GM23248 (cell line): ENCODE data around the gene C13orf42. TPM values are rescaled to one million over a fixed set of nuclear protein-coding genes. Genes with fewer than 3 reads are reported as not detected.

ENCODE experiments used
- DNase-seq: peaks from one replicate; pipeline ENCODE4 v3.0.0-alpha.2; 2015
- H2AFZ ChIP-seq: fragments of 200-600 bp; sonication (generic); 2 replicates; pipeline ENCODE4 v1.6.1; 2016; ENCODE audit warnings: antibody characterized with exemption
- H3F3A ChIP-seq: fragments of 200-600 bp; sonication (generic); 2 replicates; pipeline ENCODE4 v1.6.1; 2016; ENCODE audit warnings: mild to moderate bottlenecking, antibody characterized with exemption, mixed run types; ENCODE audit not compliant: insufficient read depth
- H3K27ac ChIP-seq: fragments of 200-600 bp; sonication (generic); 2 replicates; pipeline ENCODE4 v1.5.1; 2016; ENCODE audit warnings: mild to moderate bottlenecking
- H3K27me3 ChIP-seq: fragments of 200-600 bp; sonication (generic); replicated peaks from 2 replicates; pipeline ENCODE4 v1.6.1; 2016; ENCODE audit warnings: mild to moderate bottlenecking; ENCODE audit not compliant: insufficient read depth
- H3K36me3 ChIP-seq: fragments of 200-600 bp; sonication (generic); 2 replicates; pipeline ENCODE4 v1.6.1; 2016; ENCODE audit warnings: low read depth, mild to moderate bottlenecking
- H3K4me1 ChIP-seq: fragments of 200-600 bp; sonication (generic); 2 replicates; pipeline ENCODE4 v1.6.1; 2016; ENCODE audit warnings: mild to moderate bottlenecking; ENCODE audit not compliant: insufficient read depth
- H3K4me2 ChIP-seq: fragments of 200-600 bp; sonication (generic); one replicate; pipeline ENCODE4 v1.6.1; 2016; ENCODE audit warnings: mild to moderate bottlenecking; ENCODE audit not compliant: unreplicated experiment
- H3K4me3 ChIP-seq: fragments of 200-600 bp; sonication (generic); 2 replicates; pipeline ENCODE4 v1.5.1; 2016; ENCODE audit warnings: mild to moderate bottlenecking
- H3K79me2 ChIP-seq: fragments of 200-600 bp; sonication (generic); 2 replicates; pipeline ENCODE4 v1.6.1; 2016; ENCODE audit warnings: mild to moderate bottlenecking; ENCODE audit not compliant: insufficient read depth
- H3K9ac ChIP-seq: fragments of 200-600 bp; sonication (generic); 2 replicates; pipeline ENCODE4 v1.6.1; 2016; ENCODE audit warnings: mild to moderate bottlenecking
- H3K9me2 ChIP-seq: fragments of 200-600 bp; sonication (generic); 2 replicates; pipeline ENCODE4 v1.6.1; 2016; ENCODE audit warnings: mixed run types, mild to moderate bottlenecking, moderate library complexity; ENCODE audit not compliant: insufficient read depth
- H3K9me3 ChIP-seq: fragments of 200-600 bp; sonication (generic); one replicate; pipeline ENCODE4 v1.6.1; 2017; ENCODE audit warnings: low read depth
- H4K20me1 ChIP-seq: fragments of 200-600 bp; sonication (generic); 2 replicates; pipeline ENCODE4 v1.6.0; 2016; ENCODE audit not compliant: insufficient read depth
- EZH2 ChIP-seq: fragments of 200-600 bp; sonication (generic); IDR thresholded peaks from 2 replicates; pipeline ENCODE4 v1.6.1; 2018; ENCODE audit warnings: antibody characterized with exemption, mild to moderate bottlenecking; ENCODE audit not compliant: insufficient read depth, poor library complexity, severe bottlenecking
- EZH2phosphoT487 ChIP-seq: fragments of 200-600 bp; sonication (generic); IDR thresholded peaks from 2 replicates; pipeline ENCODE4 v1.6.1; 2018; ENCODE audit warnings: antibody characterized with exemption, moderate library complexity, mild to moderate bottlenecking, low read depth; ENCODE audit not compliant: insufficient read depth
- WGBS, 2 experiments: methylation state at CpG; one replicate each; pipeline ENCODE4 v1.1.6; 2015 to 2017; ENCODE audit warnings: low lambda C conversion rate in 2 of 2, low coverage in 1 of 2; ENCODE audit errors: missing lambda C conversion rate in 2 of 2; 5-methylcytosine and 5-hydroxymethylcytosine counted together
- in situ Hi-C: fragments of 300-500 bp; cut with MboI; formaldehyde crosslinking; loops from 2 replicates; pipeline ENCODE4 v1.15.0; 2020
- polyA plus RNA-seq: library from polyadenylated mRNA; unstranded; fragments of >200 nt; fragmentation: Nextera tagmentation; extraction: Ambion mirVana; gene quantifications from 2 replicates; pipeline ENCODE4 v1.2.1, GENCODE V29; 2016
- total RNA-seq: library from RNA; depleted of rRNA; stranded (reverse); fragments of >200 nt; shearing (Covaris generic); gene quantifications from 2 replicates; pipeline ENCODE4 v1.2.3, GENCODE V29; 2014

The C13orf42 gene
- total and polyA plus RNA-seq, 2 experiments from 2014 or later, result not detected

- TF ChIP-seq EZH2phosphoT487 (no peak), EZH2 (no peak)
- Histone ChIP-seq H3K4me2 (no peak overlapping the region), H3K9me2 (no peaks in the 10 kb centered on the region), H3K9ac (no peak overlapping the region), H3K79me2 (no peaks in the 10 kb centered on the region), H3K4me1 (no peaks in the 10 kb centered on the region), H2AFZ (no peak overlapping the region), H3K36me3 (no peaks in the 10 kb centered on the region), H3K27me3 (peaks cover 41% of the 10 kb centered on the region), H4K20me1 (no peaks in the 10 kb centered on the region), H3K27ac (no peak overlapping the region), H3K9me3 (no peaks in the 10 kb centered on the region), H3K4me3 (no peak overlapping the region), H3F3A (no peaks in the 10 kb centered on the region)
- DNase-seq, result no peak
- WGBS, 2 experiments, result 53 to 56% methylated on average over 7 of the region's 7 CpGs
- in situ Hi-C loops, result no loop called here
Measured at GRCh38 chr13:51147732-51148131, 36.7 kb upstream of the C13orf42 start.

GRCh38 chr13:51146667-51147066 lies 35.6 kb upstream of the C13orf42 start:
- DNase-seq, result no peak
- Histone ChIP-seq H3K4me3 (no peak overlapping the region), H3K9ac (no peak overlapping the region), H3F3A (no peaks in the 10 kb centered on the region), H3K9me3 (no peaks in the 10 kb centered on the region), H3K79me2 (no peaks in the 10 kb centered on the region), H3K4me2 (no peak overlapping the region), H3K36me3 (no peaks in the 10 kb centered on the region), H3K27ac (no peak overlapping the region), H3K27me3 (peaks cover 40% of the 10 kb centered on the region), H4K20me1 (no peaks in the 10 kb centered on the region), H2AFZ (no peak overlapping the region), H3K4me1 (no peaks in the 10 kb centered on the region), H3K9me2 (no peaks in the 10 kb centered on the region)
- TF ChIP-seq EZH2, result no peak
- TF ChIP-seq EZH2phosphoT487, result no peak
- in situ Hi-C loops, result no loop called here
- WGBS, 2 experiments, result 95 to 100% methylated on average over 1 of the region's 1 CpG

- H3K9me3 ChIP-seq, result no peaks in the 10 kb centered on the region
- H4K20me1 ChIP-seq, result no peaks in the 10 kb centered on the region
- no peak overlapping the region for H3K4me2 ChIP-seq
- H3K36me3 ChIP-seq, result no peaks in the 10 kb centered on the region
- H3K9ac ChIP-seq, result no peak overlapping the region
- H3K9me2 ChIP-seq, result no peaks in the 10 kb centered on the region
- no peak overlapping the region for H3K4me3 ChIP-seq
- H3K27ac ChIP-seq, result no peak overlapping the region
- no peaks in the 10 kb centered on the region for H3K79me2 ChIP-seq
- DNase-seq, result no peak
- TF ChIP-seq EZH2 (no peak), EZH2phosphoT487 (no peak)
- H3F3A ChIP-seq, result no peaks in the 10 kb centered on the region
- peaks cover 18% of the 10 kb centered on the region for H3K27me3 ChIP-seq
- H2AFZ ChIP-seq, result no peak overlapping the region
- in situ Hi-C loops, result no loop called here
- no peaks in the 10 kb centered on the region for H3K4me1 ChIP-seq
- 36 to 43% methylated on average over 4 of the region's 4 CpGs for WGBS, 2 experiments
Measured at GRCh38 chr13:51137250-51137649, 26.2 kb upstream of the C13orf42 start.

GRCh38 chr13:51136276-51136980 lies 25.4 kb upstream of the C13orf42 start:
- TF ChIP-seq EZH2phosphoT487 (no peak), EZH2 (no peak)
- Histone ChIP-seq H3K9me3 (no peaks in the 10 kb centered on the region), H3K4me2 (no peak overlapping the region), H3K27me3 (peaks cover 18% of the 10 kb centered on the region), H3K79me2 (no peaks in the 10 kb centered on the region), H3F3A (no peaks in the 10 kb centered on the region), H3K36me3 (no peaks in the 10 kb centered on the region), H3K9ac (no peak overlapping the region), H4K20me1 (no peaks in the 10 kb centered on the region), H3K27ac (no peak overlapping the region), H2AFZ (no peak overlapping the region), H3K4me3 (no peak overlapping the region), H3K4me1 (no peaks in the 10 kb centered on the region), H3K9me2 (no peaks in the 10 kb centered on the region)
- 52 to 54% methylated on average over 10 of the region's 10 CpGs for WGBS, 2 experiments
- in situ Hi-C loops, result no loop called here
- DNase-seq, result no peak
